GM23338 (cell line): Measurements from ENCODE around the gene ZNF322. TPM values are rescaled to one million over a fixed set of nuclear protein-coding genes. Genes with fewer than 3 reads are reported as not detected.

Experiments used
- ATAC-seq: fragments of 200-7000 bp; cut with Tn5 transposase; 3 replicates; pipeline ENCODE4 v1.9.1; 2020
- DNase-seq: peaks from one replicate; pipeline ENCODE4 v3.0.0-alpha.2; 2015; ENCODE audit warnings: low spot score
- H2AFZ ChIP-seq: fragments of 200-600 bp; sonication (generic); 2 replicates; pipeline ENCODE4 v1.8.0; 2016; ENCODE audit warnings: antibody characterized with exemption, mild to moderate bottlenecking, moderate library complexity
- H3F3A ChIP-seq: fragments of 200-600 bp; sonication (generic); replicated peaks from 2 replicates; pipeline ENCODE4 v1.8.0; 2017; ENCODE audit warnings: antibody characterized with exemption, mixed run types, low read depth
- H3K27ac ChIP-seq: fragments of 200-600 bp; sonication (generic); 2 replicates; pipeline ENCODE4 v1.6.1; 2016; ENCODE audit warnings: low read depth
- H3K27me3 ChIP-seq: fragments of 200-600 bp; sonication (generic); 2 replicates; pipeline ENCODE4 v1.8.0; 2016; ENCODE audit warnings: mild to moderate bottlenecking, mixed run types, moderate library complexity; ENCODE audit not compliant: insufficient read depth
- H3K36me3 ChIP-seq: fragments of 200-600 bp; sonication (generic); 2 replicates; pipeline ENCODE4 v1.8.0; 2016; ENCODE audit warnings: mild to moderate bottlenecking; ENCODE audit not compliant: insufficient read depth
- H3K4me1 ChIP-seq: fragments of 200-600 bp; sonication (generic); 2 replicates; pipeline ENCODE4 v1.8.0; 2016; ENCODE audit warnings: mild to moderate bottlenecking, moderate library complexity; ENCODE audit not compliant: insufficient read depth
- H3K4me2 ChIP-seq: fragments of 200-600 bp; sonication (generic); 2 replicates; pipeline ENCODE4 v1.7.1; 2017; ENCODE audit warnings: mixed run types
- H3K4me3 ChIP-seq: fragments of 200-600 bp; sonication (generic); 2 replicates; pipeline ENCODE4 v1.6.1; 2016; ENCODE audit warnings: mixed run types
- H3K79me2 ChIP-seq: fragments of 200-600 bp; sonication (generic); replicated peaks from 2 replicates; pipeline ENCODE4 v1.8.0; 2017; ENCODE audit warnings: mild to moderate bottlenecking; ENCODE audit not compliant: insufficient read depth
- H3K9me2 ChIP-seq: fragments of 200-600 bp; sonication (generic); 2 replicates; pipeline ENCODE4 v1.8.0; 2017; ENCODE audit not compliant: insufficient read depth
- H4K20me1 ChIP-seq: fragments of 200-600 bp; sonication (generic); replicated peaks from 2 replicates; pipeline ENCODE4 v1.8.0; 2017; ENCODE audit warnings: mild to moderate bottlenecking; ENCODE audit not compliant: insufficient read depth
- H3K27ac Mint-ChIP-seq: 2 replicates; pipeline ENCODE4 v1.8.0; 2020; ENCODE audit warnings: inconsistent platforms, mild to moderate bottlenecking, moderate library complexity, mixed read lengths
- H3K27me3 Mint-ChIP-seq: 3 replicates; pipeline ENCODE4 v1.8.0; 2022; ENCODE audit warnings: low read depth, mild to moderate bottlenecking, moderate library complexity, mixed read lengths, inconsistent platforms; ENCODE audit not compliant: insufficient read depth, poor library complexity
- H3K36me3 Mint-ChIP-seq: 3 replicates; pipeline ENCODE4 v1.8.0; 2021; ENCODE audit warnings: low read depth, mild to moderate bottlenecking, inconsistent platforms, moderate library complexity, mixed read lengths
- H3K4me1 Mint-ChIP-seq: 3 replicates; pipeline ENCODE4 v1.8.0; 2020; ENCODE audit warnings: mild to moderate bottlenecking, inconsistent platforms, mixed read lengths
- H3K4me3 Mint-ChIP-seq: 3 replicates; pipeline ENCODE4 v1.8.0; 2021; ENCODE audit warnings: moderate library complexity, mild to moderate bottlenecking, inconsistent platforms, mixed read lengths
- H3K9me3 Mint-ChIP-seq: 3 replicates; pipeline ENCODE4 v1.8.0; 2020; ENCODE audit warnings: moderate library complexity, mild to moderate bottlenecking, inconsistent platforms, mixed read lengths
- CREB1 ChIP-seq: fragments of 250-450 bp; sonication (Bioruptor Pico); IDR thresholded peaks from 2 replicates; pipeline ENCODE4 v1.5.0; 2020; ENCODE audit warnings: low read depth, mild to moderate bottlenecking, moderate library complexity
- JUNB ChIP-seq: IDR thresholded peaks from one replicate; pipeline ENCODE4 v1.6.1; 2016; ENCODE audit warnings: antibody characterized with exemption; ENCODE audit not compliant: unreplicated experiment
- NANOG ChIP-seq: IDR thresholded peaks from 2 replicates; pipeline ENCODE4 v1.6.1; 2016; ENCODE audit warnings: antibody characterized with exemption, borderline replicate concordance
- POLR2AphosphoS5 ChIP-seq: IDR thresholded peaks from 2 replicates; pipeline ENCODE4 v1.6.1; 2016; ENCODE audit warnings: antibody characterized with exemption, low read depth
- STAT1 ChIP-seq: IDR thresholded peaks from one replicate; pipeline ENCODE4 v1.6.1; 2016; ENCODE audit warnings: antibody characterized with exemption; ENCODE audit not compliant: unreplicated experiment
- ZNF114 ChIP-seq: fragments of 250-450 bp; sonication (Bioruptor Pico); IDR thresholded peaks from 2 replicates; pipeline ENCODE4 v1.5.0; 2020; ENCODE audit warnings: mild to moderate bottlenecking, moderate library complexity
- ZNF331 ChIP-seq: fragments of 250-450 bp; sonication (Bioruptor Pico); IDR thresholded peaks from 2 replicates; pipeline ENCODE4 v1.5.0; 2020; ENCODE audit warnings: low read depth, mild to moderate bottlenecking, moderate library complexity
- polyA plus RNA-seq: library from polyadenylated mRNA; unstranded; fragments of >200 nt; fragmentation: Nextera tagmentation; extraction: Ambion mirVana; gene quantifications from 2 replicates; pipeline ENCODE4 v1.2.1, GENCODE V29; 2016
- total RNA-seq: library from RNA; depleted of rRNA; stranded (reverse); fragments of >200 nt; shearing (Covaris generic); gene quantifications from 2 replicates; pipeline ENCODE4 v1.2.3, GENCODE V29; 2014
- TF ChIP-seq, protein P1 (sequence below), 2 experiments: fragments of 200-600 bp in 1 of 2; sonication (generic) in 1 of 2; conservative IDR thresholded peaks; 2 replicates each; pipeline versions ENCODE4 v1.5.1 to v1.6.1; 2016 to 2017; ENCODE audit warnings: antibody characterized with exemption in 2 of 2, low read depth in 2 of 2, mild to moderate bottlenecking in 2 of 2, moderate library complexity in 1 of 2
- TF ChIP-seq, protein P2 (sequence below): IDR thresholded peaks from one replicate; pipeline ENCODE4 v1.6.1; 2018; ENCODE audit warnings: antibody characterized with exemption; ENCODE audit not compliant: unreplicated experiment
- TF ChIP-seq, protein P3 (sequence below): IDR thresholded peaks from 2 replicates; pipeline ENCODE4 v1.6.1; 2016; ENCODE audit warnings: antibody characterized with exemption

The ZNF322 gene
- total and polyA plus RNA-seq, 2 experiments from 2014 or later, result 43.3 to 61.0 TPM

DNA sequence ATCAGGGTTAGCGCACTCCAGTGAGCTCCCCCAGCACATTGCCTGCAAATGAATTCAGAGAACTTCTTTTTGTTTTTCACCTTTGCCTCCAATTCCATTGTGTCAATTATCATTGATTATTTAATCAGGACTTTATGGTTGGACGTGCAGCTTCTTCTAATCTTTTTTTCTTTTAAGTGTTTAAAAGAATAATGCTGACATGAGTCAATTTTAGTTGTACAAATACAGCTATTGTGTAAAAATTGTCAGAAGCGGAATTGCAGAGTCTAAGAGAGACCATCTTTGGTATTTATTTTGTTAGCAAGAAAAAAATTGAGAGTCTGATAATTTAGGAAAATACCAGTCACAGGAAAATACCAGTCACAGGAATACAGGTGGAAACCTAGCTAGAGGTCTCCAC is 57.3 kb downstream of the ZNF322 start:
- H2AFZ ChIP-seq, result no peak overlapping the region
- Mint-ChIP-seq H3K4me3 (no peak overlapping the region), H3K36me3 (peaks cover 12% of the 10 kb centered on the region), H3K9me3 (no peaks in the 10 kb centered on the region; the same call in 2 of the 3 replicates), H3K27ac (no peak overlapping the region), H3K4me1 (peaks cover 3% of the 10 kb centered on the region; the same call in 2 of the 3 replicates), H3K27me3 (peaks cover 3% of the 10 kb centered on the region)
- no peak for TF ChIP-seq NANOG
- no peak for TF ChIP-seq ZNF114 (CRISPR knock-in tag)
- TF ChIP-seq, protein P1, sequence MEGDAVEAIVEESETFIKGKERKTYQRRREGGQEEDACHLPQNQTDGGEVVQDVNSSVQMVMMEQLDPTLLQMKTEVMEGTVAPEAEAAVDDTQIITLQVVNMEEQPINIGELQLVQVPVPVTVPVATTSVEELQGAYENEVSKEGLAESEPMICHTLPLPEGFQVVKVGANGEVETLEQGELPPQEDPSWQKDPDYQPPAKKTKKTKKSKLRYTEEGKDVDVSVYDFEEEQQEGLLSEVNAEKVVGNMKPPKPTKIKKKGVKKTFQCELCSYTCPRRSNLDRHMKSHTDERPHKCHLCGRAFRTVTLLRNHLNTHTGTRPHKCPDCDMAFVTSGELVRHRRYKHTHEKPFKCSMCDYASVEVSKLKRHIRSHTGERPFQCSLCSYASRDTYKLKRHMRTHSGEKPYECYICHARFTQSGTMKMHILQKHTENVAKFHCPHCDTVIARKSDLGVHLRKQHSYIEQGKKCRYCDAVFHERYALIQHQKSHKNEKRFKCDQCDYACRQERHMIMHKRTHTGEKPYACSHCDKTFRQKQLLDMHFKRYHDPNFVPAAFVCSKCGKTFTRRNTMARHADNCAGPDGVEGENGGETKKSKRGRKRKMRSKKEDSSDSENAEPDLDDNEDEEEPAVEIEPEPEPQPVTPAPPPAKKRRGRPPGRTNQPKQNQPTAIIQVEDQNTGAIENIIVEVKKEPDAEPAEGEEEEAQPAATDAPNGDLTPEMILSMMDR (conservative IDR thresholded peaks at IDR 0.05; ENCODE audit: low read depth in 2 of 2), result no peak
- no peak for TF ChIP-seq ZNF331 (CRISPR knock-in tag)
- TF ChIP-seq STAT1, result no peak
- TF ChIP-seq, protein P2, sequence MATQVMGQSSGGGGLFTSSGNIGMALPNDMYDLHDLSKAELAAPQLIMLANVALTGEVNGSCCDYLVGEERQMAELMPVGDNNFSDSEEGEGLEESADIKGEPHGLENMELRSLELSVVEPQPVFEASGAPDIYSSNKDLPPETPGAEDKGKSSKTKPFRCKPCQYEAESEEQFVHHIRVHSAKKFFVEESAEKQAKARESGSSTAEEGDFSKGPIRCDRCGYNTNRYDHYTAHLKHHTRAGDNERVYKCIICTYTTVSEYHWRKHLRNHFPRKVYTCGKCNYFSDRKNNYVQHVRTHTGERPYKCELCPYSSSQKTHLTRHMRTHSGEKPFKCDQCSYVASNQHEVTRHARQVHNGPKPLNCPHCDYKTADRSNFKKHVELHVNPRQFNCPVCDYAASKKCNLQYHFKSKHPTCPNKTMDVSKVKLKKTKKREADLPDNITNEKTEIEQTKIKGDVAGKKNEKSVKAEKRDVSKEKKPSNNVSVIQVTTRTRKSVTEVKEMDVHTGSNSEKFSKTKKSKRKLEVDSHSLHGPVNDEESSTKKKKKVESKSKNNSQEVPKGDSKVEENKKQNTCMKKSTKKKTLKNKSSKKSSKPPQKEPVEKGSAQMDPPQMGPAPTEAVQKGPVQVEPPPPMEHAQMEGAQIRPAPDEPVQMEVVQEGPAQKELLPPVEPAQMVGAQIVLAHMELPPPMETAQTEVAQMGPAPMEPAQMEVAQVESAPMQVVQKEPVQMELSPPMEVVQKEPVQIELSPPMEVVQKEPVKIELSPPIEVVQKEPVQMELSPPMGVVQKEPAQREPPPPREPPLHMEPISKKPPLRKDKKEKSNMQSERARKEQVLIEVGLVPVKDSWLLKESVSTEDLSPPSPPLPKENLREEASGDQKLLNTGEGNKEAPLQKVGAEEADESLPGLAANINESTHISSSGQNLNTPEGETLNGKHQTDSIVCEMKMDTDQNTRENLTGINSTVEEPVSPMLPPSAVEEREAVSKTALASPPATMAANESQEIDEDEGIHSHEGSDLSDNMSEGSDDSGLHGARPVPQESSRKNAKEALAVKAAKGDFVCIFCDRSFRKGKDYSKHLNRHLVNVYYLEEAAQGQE, result no peak
- no peak for TF ChIP-seq POLR2AphosphoS5
- TF ChIP-seq, protein P3, sequence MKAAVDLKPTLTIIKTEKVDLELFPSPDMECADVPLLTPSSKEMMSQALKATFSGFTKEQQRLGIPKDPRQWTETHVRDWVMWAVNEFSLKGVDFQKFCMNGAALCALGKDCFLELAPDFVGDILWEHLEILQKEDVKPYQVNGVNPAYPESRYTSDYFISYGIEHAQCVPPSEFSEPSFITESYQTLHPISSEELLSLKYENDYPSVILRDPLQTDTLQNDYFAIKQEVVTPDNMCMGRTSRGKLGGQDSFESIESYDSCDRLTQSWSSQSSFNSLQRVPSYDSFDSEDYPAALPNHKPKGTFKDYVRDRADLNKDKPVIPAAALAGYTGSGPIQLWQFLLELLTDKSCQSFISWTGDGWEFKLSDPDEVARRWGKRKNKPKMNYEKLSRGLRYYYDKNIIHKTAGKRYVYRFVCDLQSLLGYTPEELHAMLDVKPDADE, result no peak
- no peak overlapping the region for H3K4me3 ChIP-seq
- H3K9me2 ChIP-seq, result no peaks in the 10 kb centered on the region
- H4K20me1 ChIP-seq, result no peaks in the 10 kb centered on the region; the same call in 1 of the 2 replicates
- H3F3A ChIP-seq, result 0 out of 2 replicates have a peak, but pooled peaks cover 5% of the 10 kb centered on the region
- H3K79me2 ChIP-seq, result peaks cover 10% of the 10 kb centered on the region
- no peak for DNase-seq
- H3K4me2 ChIP-seq, result no peak overlapping the region
- H3K4me1 ChIP-seq, result no peaks in the 10 kb centered on the region
- peaks cover 6% of the 10 kb centered on the region; the same call in 1 of the 2 replicates for H3K36me3 ChIP-seq
- ATAC-seq, result no peak
- no peaks in the 10 kb centered on the region for H3K27me3 ChIP-seq
- no peak overlapping the region for H3K27ac ChIP-seq

DNA sequence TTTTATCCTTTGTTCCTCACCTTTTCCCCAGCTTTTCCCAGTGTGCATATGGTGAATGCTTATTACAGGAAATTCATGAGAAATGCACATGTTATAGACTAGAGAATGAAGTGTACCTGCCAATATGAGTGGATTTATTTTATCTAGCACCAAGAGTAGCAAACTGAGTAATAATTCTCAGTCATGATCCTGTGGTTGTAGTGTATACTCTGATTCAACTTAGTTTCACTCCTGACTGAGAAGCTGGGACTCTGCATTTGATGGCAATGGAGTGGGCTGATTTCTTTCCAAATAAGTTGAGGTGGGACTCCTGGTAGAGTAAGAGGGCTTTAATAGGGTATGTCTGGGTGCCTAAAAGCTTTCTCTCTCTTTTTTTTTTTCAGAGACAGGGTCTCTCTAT is 58.8 kb downstream of the ZNF322 start:
- Histone ChIP-seq H3K27me3 (no peaks in the 10 kb centered on the region), H3K79me2 (peaks cover 13% of the 10 kb centered on the region), H3K36me3 (peaks cover 6% of the 10 kb centered on the region; the same call in 1 of the 2 replicates), H3K27ac (no peak overlapping the region), H2AFZ (no peak overlapping the region), H3F3A (0 out of 2 replicates have a peak, but pooled peaks cover 5% of the 10 kb centered on the region), H3K4me3 (no peak overlapping the region), H3K4me2 (no peak overlapping the region), H3K4me1 (no peaks in the 10 kb centered on the region), H3K9me2 (no peaks in the 10 kb centered on the region), H4K20me1 (no peaks in the 10 kb centered on the region)
- ATAC-seq (no peak), DNase-seq (no peak)
- no peak overlapping the region for H3K27ac Mint-ChIP-seq
- peaks cover 3% of the 10 kb centered on the region; the same call in 2 of the 3 replicates for H3K4me1 Mint-ChIP-seq
- H3K9me3 Mint-ChIP-seq, result no peaks in the 10 kb centered on the region; the same call in 2 of the 3 replicates
- TF ChIP-seq CREB1 (CRISPR knock-in tag) (no peak), JUNB (no peak), POLR2AphosphoS5 (no peak), STAT1 (no peak)
- TF ChIP-seq, protein P2, result no peak
- H3K36me3 Mint-ChIP-seq, result peaks cover 12% of the 10 kb centered on the region
- H3K4me3 Mint-ChIP-seq, result no peak overlapping the region; the same call in 2 of the 3 replicates
- peaks cover 3% of the 10 kb centered on the region for H3K27me3 Mint-ChIP-seq
